GM23338 (cell line): ENCODE results near the gene NLGN4X. TPM values are rescaled to one million over a fixed set of nuclear protein-coding genes. Genes with fewer than 3 reads are reported as not detected.
A peak's percentile ranks its signal among the peaks of the same experiment; 100 is the strongest.

Experiments used
- ATAC-seq: fragments of 200-7000 bp; cut with Tn5 transposase; 3 replicates; pipeline ENCODE4 v1.9.1; 2020
- DNase-seq: peaks from one replicate; pipeline ENCODE4 v3.0.0-alpha.2; 2015; ENCODE audit warnings: low spot score
- H2AFZ ChIP-seq: fragments of 200-600 bp; sonication (generic); 2 replicates; pipeline ENCODE4 v1.8.0; 2016; ENCODE audit warnings: antibody characterized with exemption, mild to moderate bottlenecking, moderate library complexity
- H3F3A ChIP-seq: fragments of 200-600 bp; sonication (generic); replicated peaks from 2 replicates; pipeline ENCODE4 v1.8.0; 2017; ENCODE audit warnings: antibody characterized with exemption, mixed run types, low read depth
- H3K27ac ChIP-seq: fragments of 200-600 bp; sonication (generic); 2 replicates; pipeline ENCODE4 v1.6.1; 2016; ENCODE audit warnings: low read depth
- H3K27me3 ChIP-seq: fragments of 200-600 bp; sonication (generic); 2 replicates; pipeline ENCODE4 v1.8.0; 2016; ENCODE audit warnings: mild to moderate bottlenecking, mixed run types, moderate library complexity; ENCODE audit not compliant: insufficient read depth
- H3K36me3 ChIP-seq: fragments of 200-600 bp; sonication (generic); 2 replicates; pipeline ENCODE4 v1.8.0; 2016; ENCODE audit warnings: mild to moderate bottlenecking; ENCODE audit not compliant: insufficient read depth
- H3K4me1 ChIP-seq: fragments of 200-600 bp; sonication (generic); 2 replicates; pipeline ENCODE4 v1.8.0; 2016; ENCODE audit warnings: mild to moderate bottlenecking, moderate library complexity; ENCODE audit not compliant: insufficient read depth
- H3K4me2 ChIP-seq: fragments of 200-600 bp; sonication (generic); 2 replicates; pipeline ENCODE4 v1.7.1; 2017; ENCODE audit warnings: mixed run types
- H3K4me3 ChIP-seq: fragments of 200-600 bp; sonication (generic); 2 replicates; pipeline ENCODE4 v1.6.1; 2016; ENCODE audit warnings: mixed run types
- H3K79me2 ChIP-seq: fragments of 200-600 bp; sonication (generic); replicated peaks from 2 replicates; pipeline ENCODE4 v1.8.0; 2017; ENCODE audit warnings: mild to moderate bottlenecking; ENCODE audit not compliant: insufficient read depth
- H3K9me2 ChIP-seq: fragments of 200-600 bp; sonication (generic); 2 replicates; pipeline ENCODE4 v1.8.0; 2017; ENCODE audit not compliant: insufficient read depth
- H4K20me1 ChIP-seq: fragments of 200-600 bp; sonication (generic); replicated peaks from 2 replicates; pipeline ENCODE4 v1.8.0; 2017; ENCODE audit warnings: mild to moderate bottlenecking; ENCODE audit not compliant: insufficient read depth
- H3K27ac Mint-ChIP-seq: 2 replicates; pipeline ENCODE4 v1.8.0; 2020; ENCODE audit warnings: inconsistent platforms, mild to moderate bottlenecking, moderate library complexity, mixed read lengths
- H3K27me3 Mint-ChIP-seq: 3 replicates; pipeline ENCODE4 v1.8.0; 2022; ENCODE audit warnings: low read depth, mild to moderate bottlenecking, moderate library complexity, mixed read lengths, inconsistent platforms; ENCODE audit not compliant: insufficient read depth, poor library complexity
- H3K36me3 Mint-ChIP-seq: 3 replicates; pipeline ENCODE4 v1.8.0; 2021; ENCODE audit warnings: low read depth, mild to moderate bottlenecking, inconsistent platforms, moderate library complexity, mixed read lengths
- H3K4me1 Mint-ChIP-seq: 3 replicates; pipeline ENCODE4 v1.8.0; 2020; ENCODE audit warnings: mild to moderate bottlenecking, inconsistent platforms, mixed read lengths
- H3K4me3 Mint-ChIP-seq: 3 replicates; pipeline ENCODE4 v1.8.0; 2021; ENCODE audit warnings: moderate library complexity, mild to moderate bottlenecking, inconsistent platforms, mixed read lengths
- H3K9me3 Mint-ChIP-seq: 3 replicates; pipeline ENCODE4 v1.8.0; 2020; ENCODE audit warnings: moderate library complexity, mild to moderate bottlenecking, inconsistent platforms, mixed read lengths
- CREB1 ChIP-seq: fragments of 250-450 bp; sonication (Bioruptor Pico); IDR thresholded peaks from 2 replicates; pipeline ENCODE4 v1.5.0; 2020; ENCODE audit warnings: low read depth, mild to moderate bottlenecking, moderate library complexity
- ETS1 ChIP-seq: IDR thresholded peaks from 2 replicates; pipeline ENCODE4 v1.6.1; 2016; ENCODE audit warnings: antibody characterized with exemption
- EZH2 ChIP-seq: fragments of 200-600 bp; sonication (generic); IDR thresholded peaks from one replicate; pipeline ENCODE4 v1.8.0; 2017; ENCODE audit warnings: antibody characterized with exemption, mild to moderate bottlenecking, low read depth; ENCODE audit not compliant: unreplicated experiment
- JUNB ChIP-seq: IDR thresholded peaks from one replicate; pipeline ENCODE4 v1.6.1; 2016; ENCODE audit warnings: antibody characterized with exemption; ENCODE audit not compliant: unreplicated experiment
- NANOG ChIP-seq: IDR thresholded peaks from 2 replicates; pipeline ENCODE4 v1.6.1; 2016; ENCODE audit warnings: antibody characterized with exemption, borderline replicate concordance
- POLR2AphosphoS5 ChIP-seq: IDR thresholded peaks from 2 replicates; pipeline ENCODE4 v1.6.1; 2016; ENCODE audit warnings: antibody characterized with exemption, low read depth
- REST ChIP-seq: IDR thresholded peaks from one replicate; pipeline ENCODE4 v1.6.1; 2018; ENCODE audit warnings: antibody characterized with exemption; ENCODE audit not compliant: unreplicated experiment
- STAT1 ChIP-seq: IDR thresholded peaks from one replicate; pipeline ENCODE4 v1.6.1; 2016; ENCODE audit warnings: antibody characterized with exemption; ENCODE audit not compliant: unreplicated experiment
- ZNF114 ChIP-seq: fragments of 250-450 bp; sonication (Bioruptor Pico); IDR thresholded peaks from 2 replicates; pipeline ENCODE4 v1.5.0; 2020; ENCODE audit warnings: mild to moderate bottlenecking, moderate library complexity
- ZNF331 ChIP-seq: fragments of 250-450 bp; sonication (Bioruptor Pico); IDR thresholded peaks from 2 replicates; pipeline ENCODE4 v1.5.0; 2020; ENCODE audit warnings: low read depth, mild to moderate bottlenecking, moderate library complexity
- polyA plus RNA-seq: library from polyadenylated mRNA; unstranded; fragments of >200 nt; fragmentation: Nextera tagmentation; extraction: Ambion mirVana; gene quantifications from 2 replicates; pipeline ENCODE4 v1.2.1, GENCODE V29; 2016
- total RNA-seq: library from RNA; depleted of rRNA; stranded (reverse); fragments of >200 nt; shearing (Covaris generic); gene quantifications from 2 replicates; pipeline ENCODE4 v1.2.3, GENCODE V29; 2014

Gene NLGN4X
- total and polyA plus RNA-seq, 2 experiments from 2014 or later = 36.0 to 86.5 TPM

- H3F3A ChIP-seq = no peaks in the 10 kb centered on the region
- Mint-ChIP-seq H3K36me3 (peaks cover 9% of the 10 kb centered on the region), H3K4me3 (peak overlapping the region; percentile 92), H3K4me1 (peaks cover 25% of the 10 kb centered on the region), H3K27me3 (peaks cover 2% of the 10 kb centered on the region), H3K9me3 (no peaks in the 10 kb centered on the region; the same call in 2 of the 3 replicates), H3K27ac (peak overlapping the region; percentile 82; the same call in 1 of the 2 replicates)
- DNase-seq = peak; percentile 11
- H4K20me1 ChIP-seq = no peaks in the 10 kb centered on the region; the same call in 1 of the 2 replicates
- H3K9me2 ChIP-seq = no peaks in the 10 kb centered on the region
- H3K27ac ChIP-seq = no peak overlapping the region
- no peaks in the 10 kb centered on the region for H3K36me3 ChIP-seq
- H3K4me2 ChIP-seq = peak overlapping the region; percentile 87
- no peak overlapping the region for H2AFZ ChIP-seq
- ATAC-seq = peak; percentile 7
- no peak for TF ChIP-seq JUNB
- H3K27me3 ChIP-seq = no peaks in the 10 kb centered on the region
- H3K4me3 ChIP-seq = peak overlapping the region; percentile 81
- peaks cover 58% of the 10 kb centered on the region for H3K79me2 ChIP-seq
- peaks cover 27% of the 10 kb centered on the region for H3K4me1 ChIP-seq
Observed at GRCh38 chrX:6227453-6227835, 1.2 kb downstream of the NLGN4X start.

- H3K36me3 ChIP-seq = no peaks in the 10 kb centered on the region
- Mint-ChIP-seq H3K9me3 (no peaks in the 10 kb centered on the region; the same call in 2 of the 3 replicates), H3K27me3 (peaks cover 2% of the 10 kb centered on the region), H3K4me3 (peak overlapping the region; percentile 92), H3K4me1 (peaks cover 29% of the 10 kb centered on the region), H3K36me3 (peaks cover 9% of the 10 kb centered on the region), H3K27ac (no peak overlapping the region)
- H3K27ac ChIP-seq = peak overlapping the region; percentile 63; the same call in 1 of the 2 replicates
- H3K27me3 ChIP-seq = no peaks in the 10 kb centered on the region
- H3F3A ChIP-seq = no peaks in the 10 kb centered on the region
- H3K9me2 ChIP-seq = no peaks in the 10 kb centered on the region
- peaks cover 64% of the 10 kb centered on the region for H3K79me2 ChIP-seq
- ATAC-seq (peak; percentile 52), DNase-seq (peak; percentile 33)
- peak overlapping the region; percentile 81 for H3K4me3 ChIP-seq
- H3K4me1 ChIP-seq = peaks cover 28% of the 10 kb centered on the region
- H4K20me1 ChIP-seq = no peaks in the 10 kb centered on the region; the same call in 1 of the 2 replicates
- H2AFZ ChIP-seq = no peak overlapping the region
- peak overlapping the region; percentile 87 for H3K4me2 ChIP-seq
- TF ChIP-seq NANOG (no peak), ZNF331 (CRISPR knock-in tag) (no peak), CREB1 (no peak), STAT1 (no peak), REST (no peak), POLR2AphosphoS5 (no peak), EZH2 (no peak), JUNB (no peak), ETS1 (no peak), ZNF114 (no peak)
Observed at GRCh38 chrX:6226596-6227452, 1.8 kb downstream of the NLGN4X start.
